HG03442 (cell line): ENCODE measurements around the gene TSC2.
"Not testable (repeated sequence)": the region's sequence is repeated elsewhere in the genome, so short reads cannot be mapped to it uniquely, and the experiment has no call there.

ENCODE experiments used
- ATAC-seq: cut with Tn5 transposase; IDR thresholded peaks from one replicate; pipeline ENCODE4 v1.9.1; 2021; ENCODE audit warnings: mild to moderate bottlenecking, moderate library complexity; ENCODE audit not compliant: unreplicated experiment

TSC2 gene

DNA sequence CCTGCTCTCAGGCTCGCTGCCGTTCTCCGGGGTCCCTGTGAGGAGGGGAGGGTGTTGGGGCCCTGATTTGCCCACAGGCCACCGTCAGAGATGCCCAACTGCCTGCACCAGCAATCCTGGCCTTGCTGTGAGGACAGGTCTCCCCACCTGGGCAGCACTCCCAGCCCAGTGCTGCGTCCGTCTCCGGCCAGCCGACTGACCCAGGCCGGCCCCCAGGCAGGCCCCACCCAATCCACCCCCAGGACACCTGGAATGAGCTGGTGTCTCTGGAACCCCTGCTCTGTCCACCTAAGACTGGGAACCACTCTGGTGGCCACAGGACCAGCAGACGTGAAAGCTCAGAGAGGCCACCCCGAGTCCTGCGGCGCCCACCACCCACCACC is 67.8 kb downstream of the TSC2 start:
- ATAC-seq, result no peak

DNA sequence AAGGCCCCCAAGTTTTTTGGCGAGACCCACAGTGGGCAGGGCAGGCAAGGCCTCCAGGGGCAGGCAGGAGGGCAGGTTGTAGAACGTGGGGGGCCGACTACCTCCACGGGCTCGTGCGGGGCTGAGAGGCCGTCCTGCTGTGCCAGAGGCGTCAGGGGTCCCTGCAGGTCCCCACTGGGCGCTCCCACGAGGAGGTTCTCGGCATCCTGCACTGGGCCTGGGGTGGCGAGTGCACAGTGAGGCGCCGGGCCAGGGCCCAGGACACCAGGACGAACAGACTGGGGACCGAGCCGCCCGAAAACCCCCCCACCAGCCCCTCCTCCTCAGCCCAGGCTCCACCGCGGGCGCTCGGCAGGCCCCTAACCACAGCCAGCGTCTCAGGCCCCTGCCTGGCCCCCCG is 68.6 kb downstream of the TSC2 start:
- ATAC-seq, result not testable (repeated sequence)

DNA sequence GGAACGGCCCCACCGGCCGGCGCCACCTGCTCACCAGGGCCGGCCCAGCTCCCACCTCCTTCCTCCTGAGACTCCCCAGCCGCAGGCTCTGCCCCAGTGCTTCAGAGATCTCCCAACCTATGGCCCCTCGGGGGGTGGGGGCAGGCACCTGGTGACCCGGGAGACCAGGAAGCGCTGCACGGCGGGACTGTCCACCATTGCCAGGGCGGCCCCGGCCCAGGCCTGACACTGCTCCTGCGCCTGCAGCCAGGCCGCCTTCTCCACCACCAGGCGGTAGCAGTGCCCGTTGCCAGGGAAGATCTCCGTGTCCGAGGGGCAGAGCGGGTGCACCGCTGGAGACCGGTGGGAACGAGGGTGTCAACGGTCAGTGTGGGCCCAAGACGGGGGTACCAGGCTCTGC is 69.6 kb downstream of the TSC2 start:
- not testable (repeated sequence) for ATAC-seq

DNA sequence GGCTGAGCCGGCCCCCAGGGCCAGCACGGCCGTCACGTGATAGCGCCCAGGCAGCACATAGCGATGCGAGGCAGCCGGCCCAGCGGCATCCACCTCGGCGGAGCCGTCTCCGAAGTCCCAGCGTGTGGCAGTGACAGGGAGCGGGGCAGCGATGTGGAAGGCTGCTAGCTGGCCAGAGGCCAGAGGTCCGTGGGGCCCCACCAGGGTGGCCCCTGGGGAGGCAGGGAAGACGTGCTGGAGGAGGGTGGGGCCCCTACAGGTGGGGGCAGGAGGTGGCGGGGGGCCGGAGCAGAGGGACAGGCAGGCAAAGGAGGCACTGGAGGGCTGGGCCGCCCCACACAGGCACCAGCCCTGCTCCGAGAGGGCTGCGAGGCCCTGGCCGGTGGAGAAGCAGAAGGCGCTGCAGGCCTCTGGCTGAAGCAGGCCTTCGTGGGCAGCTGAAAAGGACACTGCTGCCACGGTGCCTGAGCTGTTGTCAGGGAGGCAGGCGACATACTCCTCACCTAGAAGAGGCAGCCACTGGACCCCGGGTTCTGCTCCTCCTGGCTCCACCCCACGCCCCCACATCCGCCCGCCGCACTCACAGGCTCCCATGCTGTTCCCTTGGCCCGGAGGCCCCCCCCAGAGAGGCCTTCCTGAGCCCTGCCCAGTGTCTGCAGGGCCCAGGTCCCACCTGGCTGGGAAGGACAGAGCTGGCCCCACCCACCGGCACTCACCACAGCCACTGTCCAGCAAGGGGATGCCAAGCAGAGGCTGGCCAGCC is 70.4 kb downstream of the TSC2 start:
- not testable (repeated sequence) for ATAC-seq

DNA sequence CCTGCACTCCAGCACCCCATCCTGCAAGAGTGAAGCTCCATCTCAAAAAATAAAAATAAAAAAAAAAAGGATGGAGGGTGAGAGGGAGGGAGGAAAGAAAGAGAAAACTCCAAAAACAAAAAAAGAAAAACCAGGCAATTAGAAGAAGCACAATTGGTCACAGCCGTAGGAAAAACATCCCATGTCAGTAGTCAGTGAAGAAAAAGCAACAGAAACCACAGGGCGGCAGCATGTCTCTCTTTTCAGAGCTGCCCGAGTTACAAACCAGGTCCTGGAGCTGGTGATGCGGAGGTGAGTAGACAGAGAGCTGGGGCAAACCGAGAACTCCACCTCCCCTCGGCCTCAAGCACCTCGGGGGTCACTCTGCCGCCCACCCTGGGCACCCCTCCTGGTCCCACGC is 73.5 kb downstream of the TSC2 start:
- ATAC-seq, result not testable (repeated sequence)

DNA sequence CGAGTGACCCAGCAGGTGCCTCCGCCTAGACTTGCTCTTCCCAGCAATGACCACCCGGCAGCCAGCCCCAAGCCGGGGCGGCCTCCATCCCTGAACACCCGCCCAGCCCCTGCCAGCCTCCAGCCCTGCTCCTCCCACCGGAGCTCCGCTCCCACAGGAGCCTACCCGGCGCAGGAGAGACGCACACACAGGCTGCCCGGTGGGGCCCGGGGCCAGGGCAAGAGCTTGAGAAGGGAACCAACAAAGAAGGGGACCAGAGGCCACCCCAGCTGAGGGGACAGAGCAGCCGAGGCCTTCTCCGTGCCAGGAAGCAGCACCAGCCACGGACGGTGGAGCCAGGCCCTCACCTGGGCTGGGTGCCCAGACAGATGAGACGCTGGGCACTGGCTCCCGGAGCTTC is 74.1 kb downstream of the TSC2 start:
- ATAC-seq, result no peak

DNA sequence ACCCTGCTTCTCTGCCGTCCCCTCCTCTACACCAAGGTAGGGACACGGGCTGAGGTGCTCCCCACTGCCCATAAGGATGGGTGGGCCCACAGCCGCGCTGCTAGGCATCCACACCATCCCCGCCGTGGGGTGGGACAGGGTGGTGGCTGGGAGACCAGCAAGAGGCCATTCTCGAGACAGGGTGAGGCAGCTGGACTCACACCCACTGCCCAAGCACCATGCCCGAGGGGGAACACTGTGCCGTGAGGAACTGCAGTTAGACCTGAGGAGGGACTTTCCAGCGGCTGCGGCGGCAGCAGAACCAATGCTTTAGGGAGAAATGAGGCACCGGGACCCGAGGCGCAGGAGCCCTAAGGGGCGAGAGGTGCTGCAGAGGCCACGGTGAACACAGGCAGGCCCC is 74.6 kb downstream of the TSC2 start:
- no peak for ATAC-seq

DNA sequence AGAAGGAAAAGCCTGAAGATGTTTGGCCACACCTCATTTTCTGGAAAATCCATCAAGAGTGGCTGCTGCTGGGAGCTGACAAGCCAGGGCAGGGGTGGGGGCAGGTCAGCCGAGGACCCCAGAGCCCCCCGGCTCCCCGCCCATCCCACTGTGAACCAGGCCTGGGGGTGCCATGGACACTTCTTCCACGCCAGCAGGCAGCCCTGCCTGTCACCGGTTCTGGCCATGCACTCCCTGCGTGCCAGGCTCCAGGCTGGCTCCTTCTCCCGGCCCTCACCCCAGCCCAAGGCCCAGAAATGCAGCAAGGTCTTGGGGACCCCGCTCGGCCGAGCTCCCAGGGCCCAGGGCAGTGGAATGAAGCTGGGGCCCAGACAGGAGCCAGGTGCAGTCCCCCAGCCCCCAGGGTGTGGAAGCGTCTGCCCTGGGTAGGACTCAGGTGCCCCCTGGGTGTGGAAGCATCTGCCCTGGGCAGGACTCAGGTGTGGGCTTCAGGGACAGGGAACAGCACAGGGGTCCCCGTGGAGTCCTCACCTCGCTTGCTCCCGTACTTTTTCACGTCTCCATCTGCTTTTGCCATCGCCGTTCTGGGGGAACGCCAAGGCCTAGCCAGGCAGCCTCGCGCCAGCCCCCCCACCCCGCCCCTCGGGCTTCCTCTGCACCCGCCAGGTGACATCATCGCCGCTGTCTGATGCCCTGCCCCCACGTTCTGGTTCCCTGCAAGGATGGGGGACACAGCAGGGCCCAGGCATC is 75.3 kb downstream of the TSC2 start:
- ATAC-seq, result not testable (repeated sequence)

DNA sequence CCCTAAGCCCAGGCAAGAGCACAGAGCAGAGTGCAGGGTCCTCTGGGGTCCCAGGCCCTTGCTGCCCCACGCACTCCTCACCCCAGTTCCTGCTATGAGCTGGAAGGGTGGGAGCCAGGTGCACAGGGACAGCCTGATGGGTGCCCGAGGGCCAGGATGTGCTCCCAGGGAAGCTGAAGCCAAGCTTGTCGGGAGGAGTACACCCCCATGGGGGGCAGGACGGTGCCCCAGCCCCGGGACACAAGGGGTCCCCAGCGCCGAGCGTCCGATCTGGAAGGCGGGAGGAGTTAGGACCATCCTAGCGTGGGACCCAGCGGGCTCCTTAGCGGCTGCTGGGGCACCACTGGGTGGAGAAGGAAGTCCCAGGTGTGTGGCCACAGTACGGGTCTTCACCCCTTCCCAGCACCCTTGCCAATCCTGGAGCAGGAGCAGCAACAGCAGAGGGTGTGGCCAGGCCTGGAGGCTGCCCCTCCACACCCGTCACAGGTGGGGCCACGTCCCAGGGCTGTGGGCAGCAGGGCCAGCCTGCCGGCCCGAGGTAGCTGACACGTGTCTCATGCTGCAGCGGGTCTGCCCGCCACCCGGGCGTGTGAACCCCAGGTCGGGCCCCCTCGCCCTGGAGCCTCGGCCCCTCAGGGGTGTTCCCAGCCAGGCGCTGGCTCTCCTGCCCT is 76.1 kb downstream of the TSC2 start:
- ATAC-seq, result not testable (repeated sequence)

DNA sequence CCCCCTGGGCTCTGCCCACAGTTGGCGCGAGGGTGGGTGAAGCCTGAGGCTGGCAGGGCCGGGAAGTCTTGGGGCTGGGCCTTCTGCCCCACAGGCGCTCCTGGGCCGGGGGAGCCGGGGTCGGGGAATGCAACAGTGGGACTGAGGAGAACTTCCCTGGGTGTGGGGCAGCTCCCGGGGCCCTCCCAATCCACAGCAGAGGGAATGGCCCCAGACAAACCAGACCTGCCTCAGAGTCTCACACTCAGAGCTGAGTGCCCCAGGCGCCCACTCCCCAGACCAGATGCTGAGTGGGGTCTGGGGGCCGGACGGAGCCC is 76.5 kb downstream of the TSC2 start:
- ATAC-seq, result not testable (repeated sequence)

DNA sequence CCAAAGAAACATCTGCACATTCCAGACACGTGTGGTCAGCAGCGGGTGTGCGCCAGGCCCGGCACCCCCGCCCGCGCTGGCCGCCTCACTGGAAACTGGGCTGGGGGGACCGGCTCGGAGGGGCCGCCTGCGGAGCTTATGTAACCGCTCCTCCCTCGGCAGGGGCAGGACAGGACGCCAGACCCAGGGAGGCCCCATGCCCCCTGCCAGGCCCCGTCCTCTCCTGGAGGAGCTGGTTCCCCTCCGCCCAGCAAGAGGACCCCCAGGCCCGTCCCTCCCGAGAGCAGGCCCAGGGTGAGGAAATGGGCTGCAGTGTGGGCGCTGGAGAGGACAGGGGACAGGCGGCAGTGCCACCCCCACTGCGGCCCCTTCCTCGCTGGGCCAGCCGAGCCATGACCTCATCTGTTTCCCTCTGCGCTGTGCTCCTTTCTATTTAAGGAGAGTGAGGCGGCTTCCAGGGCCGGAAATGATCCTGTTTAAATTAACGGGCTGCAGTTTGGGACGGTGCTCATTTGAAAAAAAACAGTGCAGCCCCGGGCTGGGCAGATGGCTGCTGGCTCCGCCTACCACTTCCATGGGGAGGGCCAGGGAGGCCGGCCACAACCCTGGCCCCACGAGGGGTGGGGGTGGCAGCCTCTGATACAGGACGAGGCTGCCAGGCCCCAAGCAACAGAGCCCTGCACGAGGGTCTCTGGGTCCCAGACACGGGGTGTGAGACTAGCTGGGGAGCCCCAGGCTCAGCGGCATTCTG is 77.1 kb downstream of the TSC2 start:
- not testable (repeated sequence) for ATAC-seq

DNA sequence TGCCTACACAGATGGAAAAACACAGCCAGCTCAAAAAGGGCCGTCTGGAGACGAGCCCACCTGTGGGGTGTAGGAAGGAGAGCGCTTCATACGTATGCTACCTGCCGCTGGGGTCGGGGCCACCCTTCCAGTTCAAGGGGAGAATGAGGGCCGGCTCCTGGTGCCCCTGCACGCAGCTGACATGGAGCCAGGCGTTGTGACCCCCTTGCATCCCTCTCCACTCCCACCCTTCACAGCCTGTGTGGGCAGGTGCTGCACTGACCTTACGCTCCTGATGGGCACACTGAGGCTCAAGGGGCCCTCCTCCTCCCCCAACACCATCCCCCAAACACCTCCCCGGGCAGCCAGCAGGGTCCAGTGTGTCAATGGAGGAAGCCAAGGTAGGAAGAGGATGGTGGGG is 77.8 kb downstream of the TSC2 start:
- not testable (repeated sequence) for ATAC-seq

DNA sequence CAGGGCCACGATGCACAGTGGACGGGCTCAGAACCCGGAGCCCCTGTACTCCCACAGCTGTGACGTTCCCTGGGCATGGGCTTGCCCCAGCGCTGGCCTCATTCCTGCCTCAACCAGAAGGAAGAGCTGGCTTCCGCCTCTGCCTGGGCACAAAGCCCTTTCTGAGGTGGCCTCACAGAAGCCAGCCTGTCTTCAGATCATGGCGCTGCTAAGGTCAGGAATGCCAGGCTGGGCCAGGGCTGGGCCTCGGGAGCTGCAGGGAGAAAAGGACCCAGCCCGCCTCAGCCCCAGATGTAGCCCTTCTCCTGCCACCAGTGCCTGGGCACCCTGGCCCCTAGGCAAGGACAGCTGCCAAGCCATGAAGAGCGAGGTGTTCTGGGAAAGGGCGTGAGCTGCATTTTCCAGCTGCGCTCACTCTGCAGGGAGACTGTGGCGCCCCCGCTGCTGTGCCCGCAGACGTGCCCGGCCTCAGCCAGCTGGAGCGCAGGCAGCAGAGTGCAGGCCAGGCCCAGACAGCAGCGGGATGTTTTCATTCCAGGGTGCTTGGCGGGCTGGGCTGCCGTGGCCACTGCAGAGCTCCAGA is 78.5 kb downstream of the TSC2 start:
- ATAC-seq, result not testable (repeated sequence)

DNA sequence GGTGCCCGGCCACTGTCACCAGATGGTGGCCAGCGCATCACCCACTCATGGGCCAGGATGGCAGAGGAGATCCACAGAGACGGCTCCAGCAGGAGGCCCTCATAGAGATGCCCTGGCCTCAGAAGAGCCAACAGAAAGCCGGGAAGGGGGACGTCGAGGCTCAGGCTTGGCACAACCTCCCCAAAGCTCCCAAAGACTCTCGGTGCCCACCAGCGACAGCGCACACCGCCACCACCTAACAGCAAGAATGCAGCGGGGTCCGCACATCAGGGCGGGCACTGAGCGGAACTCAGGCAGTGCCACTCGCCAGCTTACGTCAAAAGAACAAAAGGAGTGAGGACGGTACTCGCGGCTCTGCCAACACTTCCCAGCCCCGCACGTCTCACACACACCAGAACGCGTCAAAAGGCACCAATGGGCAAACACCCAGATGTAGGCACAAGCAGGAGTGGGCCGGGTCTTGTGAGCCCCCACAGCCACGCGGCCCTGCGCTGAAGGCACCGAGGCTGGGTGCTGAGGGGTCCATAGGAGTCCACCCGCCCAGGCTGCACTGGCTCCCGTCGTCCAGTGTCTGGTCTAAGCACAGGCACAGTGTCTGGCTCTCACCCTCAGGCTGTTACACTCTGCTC is 79.3 kb downstream of the TSC2 start:
- not testable (repeated sequence) for ATAC-seq

DNA sequence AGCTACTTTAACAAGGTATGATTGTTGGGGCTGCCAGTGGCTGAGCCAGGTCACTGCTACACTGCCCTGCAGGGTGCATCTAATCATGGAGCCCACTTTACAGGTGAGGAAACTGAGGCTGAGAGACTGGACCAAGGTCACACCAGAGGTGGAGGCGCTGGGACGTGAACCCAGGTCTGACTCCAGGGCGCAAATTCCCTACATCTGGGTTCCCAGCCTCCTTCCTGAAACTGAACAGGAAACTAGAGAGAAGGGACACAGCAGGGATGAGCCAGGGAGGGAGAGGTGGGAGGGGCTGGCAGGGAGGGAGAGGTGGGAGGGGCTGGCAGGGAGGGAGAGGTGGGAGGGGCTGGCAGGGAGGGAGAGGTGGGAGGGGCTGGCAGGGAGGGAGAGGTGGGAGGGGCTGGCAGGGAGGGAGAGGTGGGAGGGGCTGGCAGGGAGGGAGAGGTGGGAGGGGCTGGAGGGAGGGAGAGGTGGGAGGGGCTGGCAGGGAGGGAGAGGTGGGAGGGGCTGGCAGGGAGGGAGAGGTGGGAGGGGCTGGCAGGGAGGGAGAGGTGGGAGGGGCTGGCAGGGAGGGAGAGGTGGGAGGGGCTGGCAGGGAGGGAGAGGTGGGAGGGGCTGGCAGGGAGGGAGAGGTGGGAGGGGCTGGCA is 80.0 kb downstream of the TSC2 start:
- not testable (repeated sequence) for ATAC-seq

DNA sequence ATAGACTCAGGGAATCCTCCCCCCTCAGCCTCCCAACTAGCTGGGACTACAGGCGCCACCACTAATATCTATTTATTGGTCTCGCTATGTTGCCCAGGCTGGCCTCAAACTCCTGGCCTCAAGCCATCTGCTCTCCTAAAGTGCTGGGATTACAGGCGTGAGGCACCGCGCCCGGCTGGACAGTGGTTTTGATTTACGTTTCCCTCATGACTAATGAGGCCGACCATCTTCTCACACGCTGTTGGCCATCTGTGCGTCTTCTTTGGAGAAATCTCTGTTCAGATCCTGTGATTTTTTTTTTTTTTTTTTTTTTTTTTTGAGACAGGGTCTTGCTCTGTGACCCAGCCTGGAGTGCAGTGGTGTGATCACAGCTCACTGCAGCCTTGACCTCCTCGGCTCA is 81.5 kb downstream of the TSC2 start:
- not testable (repeated sequence) for ATAC-seq

DNA sequence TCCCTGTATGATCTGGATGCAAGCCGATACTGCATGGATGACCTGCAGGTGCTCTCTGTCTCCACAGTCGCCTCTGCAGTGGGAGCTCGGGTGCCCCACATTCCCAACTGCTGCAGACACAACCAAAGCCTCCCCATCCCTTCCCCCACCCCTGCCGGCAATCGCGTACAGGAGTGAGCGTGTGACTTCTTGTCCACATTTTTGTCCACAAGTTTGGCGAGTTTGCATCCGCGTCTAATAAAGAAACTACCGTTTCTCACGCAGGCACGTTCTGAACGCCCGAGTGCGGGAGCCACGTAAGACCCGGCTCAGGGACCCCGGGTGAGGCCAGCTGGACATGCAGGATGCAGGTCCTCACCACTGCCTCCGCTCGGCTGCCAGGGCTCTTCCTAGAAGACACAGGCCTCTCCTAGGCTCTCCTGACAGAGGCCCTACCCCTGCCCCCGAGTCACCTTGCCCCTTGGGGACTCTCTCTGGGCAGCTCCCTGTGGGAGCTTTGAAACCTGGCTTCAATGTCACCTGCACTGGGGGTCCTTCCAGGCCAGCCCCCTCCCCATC is 82.2 kb downstream of the TSC2 start:
- ATAC-seq, result not testable (repeated sequence)

DNA sequence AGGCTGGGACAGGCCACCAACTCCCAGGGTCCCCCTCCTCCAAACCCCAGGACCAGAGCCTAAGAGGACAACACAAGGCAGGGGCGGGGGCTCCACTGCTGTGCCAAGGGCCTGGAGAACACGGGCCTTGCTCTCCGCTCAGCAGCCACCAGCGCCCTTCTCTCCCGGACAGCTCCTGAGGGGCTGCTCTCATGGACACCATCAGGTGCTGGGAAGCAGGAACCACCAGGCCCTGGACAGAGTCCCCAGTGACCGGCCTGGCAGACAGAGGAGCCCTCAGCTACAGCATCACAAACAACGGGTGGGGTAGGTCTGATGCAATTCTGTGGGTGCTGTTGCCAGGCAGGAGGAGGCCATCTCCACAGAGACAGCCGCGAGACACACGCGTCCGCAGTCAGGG is 86.0 kb downstream of the TSC2 start:
- ATAC-seq, result not testable (repeated sequence)

DNA sequence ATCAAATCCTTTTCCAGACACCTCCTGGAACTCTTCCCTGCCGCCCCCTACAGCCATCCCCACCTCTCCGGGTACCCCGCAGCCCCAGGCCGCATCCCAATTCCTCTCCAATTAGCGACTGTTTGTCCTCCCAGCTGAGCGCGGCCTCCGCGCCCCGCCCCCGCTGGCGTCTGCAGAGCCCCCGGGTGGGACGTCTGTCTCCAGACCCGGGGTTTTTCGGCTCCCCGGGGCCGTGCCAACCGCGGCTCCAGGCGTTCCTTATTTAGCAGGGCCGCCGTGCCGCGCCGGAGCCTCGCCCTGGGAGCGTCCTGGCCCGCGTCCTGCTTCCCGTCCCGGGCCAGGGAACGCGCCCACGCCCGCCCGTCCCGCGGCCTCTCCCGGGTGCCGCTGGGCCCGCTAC is 87.3 kb downstream of the TSC2 start:
- not testable (repeated sequence) for ATAC-seq
